Fibroblast of the aortic adventitia (primary cell): ENCODE measurements around the gene MGAT4C. TPM values are rescaled to one million over a fixed set of nuclear protein-coding genes. Genes with fewer than 3 reads are reported as not detected.

Source experiments
- DNase-seq: peaks from one replicate; pipeline ENCODE4 v3.0.0-alpha.2; 2010; ENCODE audit warnings: low read depth
- H3K4me3 ChIP-seq: 2 replicates; pipeline ENCODE4 v1.5.1; 2011; ENCODE audit warnings: low read depth, mild to moderate bottlenecking, control low read depth, low read length, moderate library complexity
- CTCF ChIP-seq: IDR thresholded peaks from 2 replicates; pipeline ENCODE4 v1.5.1; 2011; ENCODE audit warnings: mild to moderate bottlenecking, low read length, control low read depth, inconsistent platforms; ENCODE audit not compliant: insufficient read depth
- total RNA-seq: library from RNA; depleted of rRNA; stranded (reverse); fragments of >200 nt; gene quantifications from 2 replicates; pipeline ENCODE4 v1.2.3, GENCODE V29; 2012; ENCODE audit warnings: low replicate concordance

The MGAT4C gene
- total RNA-seq, 1 donor = 0.09 TPM

DNA sequence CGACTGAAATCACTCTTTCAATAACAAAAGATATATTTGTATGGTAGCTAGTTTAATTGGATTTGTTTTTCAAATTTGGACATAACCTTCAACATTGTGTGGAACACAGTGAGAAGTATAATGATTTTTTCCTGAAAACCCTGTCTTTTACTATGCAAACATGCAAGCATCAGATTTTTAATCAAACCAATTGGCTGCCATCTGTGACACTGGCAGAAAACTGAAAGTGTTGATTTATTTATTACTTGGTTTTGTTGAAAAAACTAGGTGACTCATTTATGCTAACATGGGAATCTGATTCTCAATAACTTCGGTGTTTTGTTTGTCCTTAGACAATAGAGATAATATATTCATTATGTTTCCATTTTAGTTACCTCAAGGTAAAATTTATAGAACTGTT lies 300.1 kb downstream of the MGAT4C start:
- H3K4me3 ChIP-seq = no peak overlapping the region
- DNase-seq = no peak
- no peak for TF ChIP-seq CTCF

DNA sequence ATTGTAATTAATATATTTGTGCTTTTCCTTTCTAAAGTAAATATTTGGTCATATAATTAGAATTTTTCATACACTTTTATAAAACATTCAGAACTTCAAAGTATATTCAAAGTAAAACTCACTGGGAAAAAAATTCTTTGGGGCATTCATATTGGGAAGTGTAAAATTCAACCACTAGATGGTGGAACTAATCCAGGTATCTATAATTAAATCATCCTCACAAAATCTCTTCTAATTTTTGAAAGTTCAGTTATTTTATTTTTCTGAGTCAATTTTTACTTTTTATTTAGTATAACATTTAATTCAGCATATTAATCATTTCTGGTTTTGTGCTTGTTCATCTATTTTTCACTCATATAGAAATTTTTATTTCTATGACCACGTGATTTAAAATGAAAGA lies 301.1 kb downstream of the MGAT4C start:
- DNase-seq = peak; percentile 35
- TF ChIP-seq CTCF = peak; percentile 32
- no peak overlapping the region for H3K4me3 ChIP-seq

DNA sequence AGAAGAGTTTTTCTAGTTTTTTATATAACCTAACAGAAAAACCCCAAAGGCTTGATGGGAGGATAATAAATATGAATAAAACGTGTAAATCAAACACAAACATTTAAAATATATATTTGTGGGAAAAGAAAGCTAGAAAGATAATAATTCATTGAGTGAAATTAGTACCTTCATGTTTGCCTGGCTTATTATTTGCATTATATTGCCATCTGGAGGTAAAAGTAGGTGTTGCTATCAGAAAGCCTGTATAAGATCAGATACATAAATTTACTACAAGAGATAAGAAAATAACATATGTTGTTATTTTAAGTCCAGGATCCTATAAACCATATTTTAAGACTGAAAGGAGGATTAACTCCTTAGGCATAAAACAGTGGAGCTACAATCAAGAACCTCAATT lies 304.4 kb downstream of the MGAT4C start:
- peak; percentile 51 for DNase-seq
- H3K4me3 ChIP-seq = no peak overlapping the region

DNA sequence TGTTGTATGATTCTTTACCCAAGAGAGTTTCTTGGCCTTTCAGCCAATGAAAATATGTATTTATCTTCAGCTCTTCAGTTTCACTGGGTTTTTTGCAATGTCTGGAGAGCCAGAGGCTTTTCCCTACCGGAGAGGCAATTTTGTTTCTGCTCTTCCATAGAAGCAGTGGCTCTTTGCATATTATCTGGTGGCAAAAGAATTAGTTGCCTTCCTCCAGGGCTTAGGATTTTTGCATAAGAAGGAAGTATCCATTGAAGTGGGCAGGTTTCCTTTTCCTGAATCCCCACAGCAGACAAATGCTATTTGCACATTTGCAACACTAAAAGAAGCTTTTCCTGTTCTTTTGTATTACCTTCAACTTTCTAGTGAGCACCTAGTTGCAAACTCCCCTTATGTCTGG lies 306.9 kb downstream of the MGAT4C start:
- TF ChIP-seq CTCF = no peak
- no peak for DNase-seq
- no peak overlapping the region for H3K4me3 ChIP-seq

More for the DNA sequence above, 304.4 kb downstream of the MGAT4C start:
- TF ChIP-seq CTCF = peak; percentile 59

DNA sequence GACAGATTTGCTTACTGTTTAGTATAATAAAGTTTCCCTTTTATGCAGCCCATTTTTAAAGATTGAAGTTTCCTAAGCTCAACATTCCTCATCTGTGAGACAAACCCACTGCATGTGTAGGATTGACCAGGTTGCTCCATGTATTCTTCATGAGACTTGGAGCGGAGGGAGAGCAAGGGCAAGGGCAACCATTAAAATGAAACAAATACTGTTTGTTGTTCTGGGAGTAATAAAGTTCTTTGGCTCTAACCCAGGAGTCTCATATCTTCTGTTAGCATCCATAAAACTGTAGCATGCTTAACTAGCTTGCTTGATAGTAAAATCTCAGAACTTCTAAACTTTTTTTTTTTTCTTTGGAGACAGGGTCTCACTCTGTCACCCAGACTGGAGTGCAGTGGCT lies 307.9 kb downstream of the MGAT4C start:
- no peak for DNase-seq
- TF ChIP-seq CTCF = no peak
- H3K4me3 ChIP-seq = no peak overlapping the region

DNA sequence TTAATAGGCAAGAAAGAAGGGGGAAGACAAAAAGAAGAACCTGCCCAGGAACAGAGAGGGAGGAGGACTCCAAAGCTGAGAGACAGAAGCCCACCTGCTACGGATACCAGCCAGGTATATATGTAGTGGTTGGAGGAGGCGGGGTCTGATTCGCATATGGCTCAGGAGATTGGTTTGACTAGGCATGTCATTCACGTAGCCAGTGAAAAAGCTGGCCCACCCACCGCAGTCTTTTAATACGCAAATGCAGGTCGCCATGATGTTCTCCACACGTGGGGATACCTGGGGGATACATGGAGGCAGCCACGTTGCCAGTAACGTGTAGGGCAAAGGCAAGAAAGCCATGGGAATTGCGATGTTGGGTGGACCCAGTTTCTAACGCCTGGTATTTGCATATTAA lies 308.9 kb downstream of the MGAT4C start:
- no peak for TF ChIP-seq CTCF
- no peak overlapping the region for H3K4me3 ChIP-seq
- DNase-seq = no peak

GRCh38 chr12:85946375-85946774 lies 309.8 kb downstream of the MGAT4C start:
- no peak for DNase-seq
- TF ChIP-seq CTCF = no peak
- H3K4me3 ChIP-seq = no peak overlapping the region
